ENCODE results near the gene RAB40B.

Gene RAB40B

DNA sequence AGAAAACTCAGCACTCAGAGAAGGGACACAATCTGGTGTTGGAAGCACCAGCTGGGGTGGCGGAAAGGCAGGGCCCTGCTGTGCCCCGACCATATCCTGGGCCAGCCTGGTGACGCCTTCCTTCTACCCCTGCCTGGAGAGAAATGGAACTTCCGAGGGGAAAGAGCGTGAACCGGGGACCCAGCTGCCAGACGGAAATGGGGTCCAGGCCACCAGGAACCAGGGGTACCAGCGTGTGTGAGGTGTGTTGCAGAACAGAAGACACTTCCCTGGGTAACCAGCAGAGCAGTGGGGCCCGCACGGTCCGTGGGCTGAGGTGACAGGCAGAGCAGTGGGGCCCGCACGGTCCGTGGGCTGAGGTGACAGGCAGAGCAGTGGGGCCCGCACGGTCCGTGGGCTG is 6.8 kb downstream of the RAB40B start:
- no peak for DNase-seq

GRCh38 chr17:82690786-82691489 is 7.6 kb downstream of the RAB40B start:
- DNase-seq: no peak

GRCh38 chr17:82689077-82689476 is 9.4 kb downstream of the RAB40B start:
- DNase-seq: no peak

DNA sequence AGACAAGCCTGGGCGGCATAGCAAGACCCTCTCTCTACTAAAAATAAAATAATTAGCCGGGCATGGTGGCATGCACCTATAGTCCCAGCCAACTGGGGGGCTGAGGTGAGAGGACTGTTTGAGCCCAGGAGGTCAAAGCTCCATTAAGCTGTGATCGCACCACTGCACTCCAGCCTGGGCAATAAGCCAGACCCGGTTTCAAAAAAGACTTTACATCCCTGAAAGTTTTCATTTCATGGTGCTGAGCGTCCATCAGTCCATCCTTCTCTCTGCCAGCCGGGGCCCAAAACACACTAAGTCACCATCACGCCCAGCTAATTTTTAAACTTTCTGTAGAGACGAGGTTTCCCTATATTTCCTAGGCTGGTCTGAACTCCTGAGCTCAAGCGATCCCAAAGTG is 10.6 kb downstream of the RAB40B start:
- no peak for DNase-seq

DNA sequence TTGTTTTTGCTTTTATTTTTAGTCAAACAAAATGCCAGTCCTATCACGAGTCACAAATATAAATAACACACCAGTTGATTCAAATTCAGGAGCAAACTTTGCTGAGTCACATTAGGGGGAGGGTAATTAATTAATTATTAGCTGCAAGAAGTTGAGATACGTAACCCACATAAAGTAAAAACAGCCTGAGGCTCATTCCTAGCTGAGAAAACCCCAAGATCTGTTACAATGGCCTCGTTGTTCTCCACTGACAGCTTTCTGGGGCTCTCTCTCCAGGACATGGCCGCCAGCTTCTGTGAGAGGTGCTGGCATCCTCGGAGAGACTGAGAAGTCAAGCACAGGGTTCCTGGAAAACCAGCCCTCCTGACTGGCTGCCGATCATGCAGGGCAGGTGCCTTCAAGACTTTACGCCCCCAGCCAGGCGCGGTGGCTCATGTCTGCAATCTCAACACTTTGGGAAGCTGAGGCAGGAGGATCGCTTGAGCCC is 11.1 kb downstream of the RAB40B start:
- DNase-seq: no peak

DNA sequence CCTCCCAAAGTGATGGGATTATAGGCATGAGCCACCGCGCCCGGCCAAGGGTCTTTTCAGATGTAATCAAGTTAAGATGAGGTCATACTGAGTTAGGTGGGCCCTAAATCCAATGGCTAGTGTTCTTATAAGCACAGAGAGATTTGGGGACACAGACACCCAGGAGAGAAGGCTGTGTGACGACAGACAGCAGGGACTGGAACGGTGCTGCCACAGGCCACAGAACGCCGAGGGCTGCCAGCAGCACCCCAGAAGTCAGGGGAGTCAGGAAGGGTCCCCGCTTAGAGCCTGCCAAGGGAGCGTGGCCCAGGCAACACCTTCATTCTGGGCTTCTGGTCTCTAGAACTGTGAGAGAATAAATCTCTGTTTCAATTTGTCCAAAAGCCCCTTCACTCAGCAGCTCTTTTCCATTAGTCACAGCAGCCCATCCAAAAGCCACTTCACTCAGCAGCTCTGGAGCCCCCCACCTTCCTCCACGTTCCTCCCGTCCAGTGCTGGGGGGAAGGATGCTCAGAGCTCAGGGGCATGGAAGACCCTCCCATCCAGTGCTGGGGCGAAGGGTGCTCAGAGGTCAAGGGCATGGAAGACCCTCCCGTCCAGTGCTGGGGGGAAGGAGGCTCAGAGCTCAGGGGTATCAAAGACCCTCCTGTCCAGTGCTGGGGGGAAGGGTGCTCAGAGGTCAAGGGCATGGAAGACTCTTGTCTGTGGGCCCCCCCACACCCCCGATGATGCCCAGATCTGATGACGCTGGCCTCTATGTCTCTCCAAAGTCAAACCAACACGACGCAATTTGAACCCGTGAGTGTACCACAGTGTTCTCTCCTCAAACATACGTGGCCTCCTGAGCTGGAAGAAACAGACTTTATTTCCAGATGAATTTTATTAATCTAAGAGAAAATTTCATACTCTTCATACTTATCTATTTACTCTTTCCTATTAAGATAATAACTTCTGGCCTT is 11.9 kb downstream of the RAB40B start:
- no peak for DNase-seq

GRCh38 chr17:82685291-82685690 is 13.2 kb downstream of the RAB40B start:
- DNase-seq: no peak

DNA sequence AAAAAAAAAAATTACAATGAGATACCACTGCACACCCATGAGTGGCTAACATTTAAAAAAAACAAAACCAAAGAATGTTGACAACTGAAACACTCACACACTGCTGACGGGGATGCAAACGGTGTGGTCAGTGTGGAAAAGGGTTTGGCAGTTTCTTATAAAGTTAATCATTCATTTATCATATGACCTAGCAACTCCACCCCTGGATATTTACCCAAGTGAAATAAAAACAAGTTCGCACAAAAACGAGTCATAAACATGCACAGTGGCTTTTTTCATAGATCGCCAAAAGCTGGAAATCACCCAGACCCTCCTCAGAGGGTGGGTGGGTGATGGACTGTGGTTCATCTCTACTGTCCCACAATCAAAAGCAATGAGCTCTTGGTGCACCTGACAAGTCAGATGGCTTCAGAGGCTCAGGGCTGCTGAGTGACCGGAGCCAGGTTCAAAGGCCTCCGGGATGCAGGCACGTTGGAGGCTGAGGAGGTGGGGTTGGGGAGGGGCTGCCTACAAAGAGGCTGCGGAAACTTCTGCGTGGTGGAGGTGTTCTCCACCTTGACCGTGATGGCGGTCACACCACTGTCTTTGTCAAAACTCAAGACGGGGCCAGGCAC is 14.2 kb downstream of the RAB40B start:
- DNase-seq: no peak

GRCh38 chr17:82683534-82683933 is 15.0 kb downstream of the RAB40B start:
- DNase-seq: no peak

- DNase-seq: no peak
These were observed 17.0 kb downstream of the RAB40B start for GRCh38 chr17:82681547-82681946.

DNA sequence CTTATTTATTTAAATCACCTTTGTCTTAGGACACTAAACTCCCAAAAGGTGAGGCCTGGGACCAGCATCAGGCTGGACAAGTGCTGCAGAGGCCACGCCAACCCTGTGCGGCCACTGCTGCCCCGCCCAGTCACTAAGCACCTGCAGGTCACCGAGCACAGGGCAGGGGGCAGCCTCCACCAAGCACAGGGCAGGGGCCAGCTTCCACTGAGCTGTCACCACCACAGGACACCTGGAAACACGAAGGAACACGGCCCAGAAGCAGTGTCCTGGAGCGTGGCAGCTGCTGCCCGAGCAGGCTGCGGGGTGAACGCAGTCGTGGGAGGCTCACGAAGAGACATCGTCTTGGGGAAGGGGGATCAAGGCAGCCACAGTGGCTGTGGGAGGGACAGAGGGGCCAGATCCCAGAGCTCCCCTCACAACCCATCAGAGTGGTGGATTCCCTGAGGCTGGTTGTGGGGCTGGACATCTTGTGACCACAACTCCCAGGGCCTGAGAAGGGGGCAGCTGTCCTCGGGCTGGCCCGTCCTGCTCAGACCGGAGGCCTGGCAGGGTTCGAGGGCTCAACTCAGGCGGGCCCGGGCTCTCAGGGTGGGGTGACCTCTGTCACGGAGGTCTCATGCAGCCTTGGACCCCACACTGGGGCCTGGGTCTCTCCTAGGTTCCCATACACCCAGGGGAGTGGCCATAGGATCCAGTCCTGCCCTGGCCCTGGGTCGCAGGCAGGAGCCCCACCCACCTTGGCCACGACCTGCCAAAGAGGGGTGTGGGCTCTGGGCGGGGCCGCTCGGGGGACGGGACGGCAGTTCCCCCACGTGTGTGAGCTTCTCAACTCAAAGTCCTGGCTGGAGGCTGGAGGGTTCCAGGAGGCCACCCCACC is 18.7 kb downstream of the RAB40B start:
- DNase-seq: no peak

- DNase-seq: no peak
These were observed 20.1 kb downstream of the RAB40B start for GRCh38 chr17:82678265-82678891.

GRCh38 chr17:82677353-82677925 is 21.1 kb downstream of the RAB40B start:
- DNase-seq: no peak

DNA sequence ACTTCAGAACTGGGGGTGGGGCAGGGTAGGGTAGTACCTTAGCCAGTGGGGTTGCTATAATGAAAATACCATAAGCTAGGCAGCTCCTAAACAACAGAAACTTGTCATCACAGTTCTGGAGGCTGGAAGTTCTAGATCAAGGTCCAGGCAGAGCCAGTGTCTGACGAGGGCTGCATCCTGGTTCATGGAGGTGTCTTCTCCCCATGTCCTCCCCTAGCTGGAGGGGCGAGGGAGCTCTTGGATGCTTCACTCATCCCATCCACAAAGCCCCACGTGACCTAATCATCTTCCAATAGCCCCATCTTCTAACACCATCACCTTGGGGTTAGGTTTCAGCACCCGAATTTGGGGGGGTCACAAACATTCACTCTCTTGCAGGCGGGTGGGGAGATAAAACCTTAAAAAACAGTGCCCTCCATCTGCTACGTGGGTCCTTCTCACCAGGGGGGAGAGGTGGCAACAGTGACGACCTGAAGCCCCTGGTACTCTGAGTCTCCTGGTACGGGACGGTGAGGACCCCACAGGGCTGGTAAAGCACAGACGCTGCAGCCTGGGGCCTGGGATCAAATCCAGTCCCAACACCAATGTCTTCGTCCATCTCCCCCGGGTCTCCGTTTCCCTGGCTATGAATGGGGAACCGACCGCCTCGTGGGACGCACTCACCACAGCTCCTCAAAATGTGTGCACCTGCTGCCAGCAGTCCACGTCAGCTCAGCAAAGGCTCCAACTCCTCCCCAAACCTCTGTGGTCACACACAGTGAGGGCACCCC is 22.8 kb downstream of the RAB40B start:
- DNase-seq: no peak

DNA sequence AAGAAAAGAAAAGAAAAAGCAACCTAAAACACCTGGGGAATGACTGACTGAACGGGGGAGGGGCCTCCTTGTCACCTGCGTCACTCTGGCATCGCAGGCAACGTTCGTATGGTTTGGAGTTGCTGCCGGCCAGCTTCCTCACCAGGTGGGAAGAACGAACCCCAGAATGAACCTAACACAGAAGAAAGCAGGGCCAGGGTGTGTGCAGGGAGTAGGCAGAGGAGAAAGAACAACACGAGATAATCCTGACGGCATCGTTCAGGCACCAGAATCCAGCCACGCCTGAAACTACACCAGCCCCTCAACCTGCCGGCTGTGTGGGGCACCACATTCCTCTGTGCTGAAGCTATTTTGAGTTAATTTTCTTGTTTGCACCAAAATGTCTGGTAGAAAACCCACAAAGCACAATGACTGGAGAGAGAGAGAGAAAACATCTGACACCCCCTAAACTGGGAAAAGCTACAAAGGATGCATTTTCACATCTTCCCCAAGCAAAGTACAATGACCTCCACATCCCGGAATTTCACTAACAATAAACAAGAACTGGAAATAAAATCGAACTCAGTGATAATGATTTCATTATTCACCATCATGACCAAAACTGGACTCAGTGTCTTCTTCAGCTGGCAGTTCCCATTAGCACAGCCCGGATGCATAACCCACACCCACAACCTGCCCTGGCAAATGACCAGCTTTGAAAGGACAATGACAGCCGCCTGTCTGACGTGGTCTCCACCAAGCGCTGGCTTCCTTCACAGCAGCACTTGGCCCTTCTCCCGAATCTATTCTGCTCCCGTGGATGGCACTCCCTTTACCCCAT is 23.6 kb downstream of the RAB40B start:
- DNase-seq: no peak

- no peak for DNase-seq
These were observed 27.6 kb downstream of the RAB40B start for GRCh38 chr17:82670661-82671450.

DNA sequence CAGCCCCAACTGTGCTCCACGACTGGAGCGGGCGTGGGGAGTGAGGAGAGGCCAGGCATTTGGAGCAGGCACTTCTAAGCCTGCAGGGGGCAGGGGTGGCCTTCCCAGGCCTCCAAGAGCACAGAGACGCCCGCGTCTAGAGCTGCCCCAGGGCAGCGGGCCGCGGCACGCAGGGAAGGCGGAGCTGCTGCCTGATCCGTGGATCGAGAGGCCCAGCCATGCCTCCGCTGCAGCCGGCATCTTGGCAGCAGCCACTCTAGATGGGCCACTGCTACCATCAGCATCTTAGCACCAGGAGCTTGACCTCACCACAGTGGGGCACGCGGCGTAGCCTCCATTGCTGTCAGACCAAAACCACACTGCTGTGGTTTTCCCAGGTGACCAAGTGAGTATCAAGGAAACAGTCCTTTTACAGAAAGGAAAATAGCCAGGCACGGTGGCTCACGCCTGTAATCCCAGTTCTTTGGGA is 29.8 kb downstream of the RAB40B start:
- no peak for DNase-seq

DNA sequence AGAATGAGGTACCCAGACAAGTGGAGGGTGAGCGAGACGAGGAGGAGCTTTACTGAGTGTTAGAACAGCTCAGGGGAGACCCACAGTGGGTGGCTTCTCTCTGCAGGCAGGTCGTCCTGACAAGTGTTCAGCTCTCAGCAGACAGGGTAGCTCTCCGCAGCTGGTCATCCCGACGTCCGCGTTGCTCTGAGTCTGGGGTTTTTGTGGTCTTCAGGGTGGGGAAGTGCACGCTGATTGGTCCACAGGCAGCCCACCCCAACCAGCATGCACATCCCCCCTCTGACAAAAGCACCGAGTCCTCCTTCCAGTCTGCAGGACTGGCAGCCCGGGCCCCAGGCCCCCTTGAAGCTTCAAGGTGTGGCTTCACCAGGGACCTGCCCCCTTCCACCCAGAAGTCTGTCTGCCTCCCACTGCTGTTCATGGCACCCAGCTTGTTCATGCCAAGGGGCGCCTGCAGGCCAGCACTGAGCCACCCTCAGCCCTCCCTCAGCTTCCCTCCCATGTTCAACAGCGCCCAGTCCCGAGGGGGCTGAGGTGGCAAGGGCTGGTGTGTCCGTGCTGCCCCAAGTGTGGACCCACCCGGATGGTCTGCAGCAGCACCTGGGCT is 30.4 kb downstream of the RAB40B start:
- DNase-seq: no peak

DNA sequence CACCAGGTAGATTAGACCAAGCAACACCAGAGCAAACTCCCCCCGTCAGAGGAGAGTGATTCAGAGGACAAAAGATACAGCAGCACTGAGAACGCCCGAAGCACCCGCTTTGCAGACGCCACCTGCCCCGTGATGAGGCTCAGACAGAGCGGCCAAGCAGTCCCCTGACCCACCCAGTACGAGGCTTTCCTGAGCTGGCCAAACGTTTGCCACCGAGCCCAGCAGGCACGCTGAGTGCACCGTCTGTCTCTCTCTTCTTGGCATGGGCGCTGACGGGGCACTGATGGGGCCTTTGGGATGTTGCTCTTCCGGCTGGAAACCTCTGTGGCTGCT is 30.9 kb downstream of the RAB40B start:
- no peak for DNase-seq
